ENCODE measurements around the gene GPA33.

GRCh38 chr1:167057241-167057688 lies 32.9 kb downstream of the GPA33 start:
- TF ChIP-seq CTCF (IDR thresholded peaks at IDR 0.05) (peak in 2 of 3 donors; percentile 18 to 44), POLR2AphosphoS5 (IDR thresholded peaks at IDR 0.05) (no peak), POLR2A (IDR thresholded peaks at IDR 0.05) (no peak)
